GM23248 (cell line): ENCODE measurements around the gene ZBTB17.

Experiments
- EZH2 ChIP-seq: fragments of 200-600 bp; sonication (generic); IDR thresholded peaks from 2 replicates; pipeline ENCODE4 v1.6.1; 2018; ENCODE audit warnings: antibody characterized with exemption, mild to moderate bottlenecking; ENCODE audit not compliant: insufficient read depth, poor library complexity, severe bottlenecking
- EZH2phosphoT487 ChIP-seq: fragments of 200-600 bp; sonication (generic); IDR thresholded peaks from 2 replicates; pipeline ENCODE4 v1.6.1; 2018; ENCODE audit warnings: antibody characterized with exemption, moderate library complexity, mild to moderate bottlenecking, low read depth; ENCODE audit not compliant: insufficient read depth

GRCh38 chr1:15937706-15938168 lies 38.2 kb downstream of the ZBTB17 start:
- no peak for TF ChIP-seq EZH2
- TF ChIP-seq EZH2phosphoT487: no peak
